Measurements from ENCODE around the gene MAST4.

MAST4 gene

GRCh38 chr5:66617226-66617861 is 21.2 kb downstream of the MAST4 start:
- Histone ChIP-seq H3K27ac (ENCODE audit: low read depth, low read length) (peak overlapping the region; percentile 33), H3K4me1 (ENCODE audit: control insufficient read depth in 5 of 5, insufficient read depth in 5 of 5, low read length in 5 of 5) (peaks cover 0 to 28% (median 12%) of the 10 kb centered on the region in 5 donors), H3K9me3 (ENCODE audit: control insufficient read depth in 5 of 5, low read length in 5 of 5) (no peaks in the 10 kb centered on the region)

GRCh38 chr5:66617991-66618768 is 22.0 kb downstream of the MAST4 start:
- no peaks in the 10 kb centered on the region for H3K27me3 ChIP-seq (ENCODE audit: control insufficient read depth in 5 of 5, insufficient read depth in 4 of 5, low read length in 5 of 5)
- H3K9ac ChIP-seq (ENCODE audit: low read length in 5 of 5): no peak overlapping the region
- peak overlapping the region; percentile 33 for H3K27ac ChIP-seq (ENCODE audit: low read depth, low read length)
- H3K36me3 ChIP-seq (ENCODE audit: control insufficient read depth in 5 of 5, insufficient read depth in 5 of 5, low read length in 5 of 5): no peaks in the 10 kb centered on the region
- H3K4me1 ChIP-seq (ENCODE audit: control insufficient read depth in 5 of 5, insufficient read depth in 5 of 5, low read length in 5 of 5): peaks cover 0 to 25% (median 12%) of the 10 kb centered on the region in 5 donors
- H3K9me3 ChIP-seq (ENCODE audit: control insufficient read depth in 5 of 5, low read length in 5 of 5): no peaks in the 10 kb centered on the region
- no peak overlapping the region for H3K4me3 ChIP-seq (ENCODE audit: low read depth in 1 of 5, low read length in 5 of 5)

More at GRCh38 chr5:66617226-66617861, 21.2 kb downstream of the MAST4 start:
- Histone ChIP-seq H3K36me3 (ENCODE audit: control insufficient read depth in 5 of 5, insufficient read depth in 5 of 5, low read length in 5 of 5) (no peaks in the 10 kb centered on the region), H3K9ac (ENCODE audit: low read length in 5 of 5) (no peak overlapping the region), H3K4me3 (ENCODE audit: low read depth in 1 of 5, low read length in 5 of 5) (no peak overlapping the region), H3K27me3 (ENCODE audit: control insufficient read depth in 5 of 5, insufficient read depth in 4 of 5, low read length in 5 of 5) (no peaks in the 10 kb centered on the region)

DNA sequence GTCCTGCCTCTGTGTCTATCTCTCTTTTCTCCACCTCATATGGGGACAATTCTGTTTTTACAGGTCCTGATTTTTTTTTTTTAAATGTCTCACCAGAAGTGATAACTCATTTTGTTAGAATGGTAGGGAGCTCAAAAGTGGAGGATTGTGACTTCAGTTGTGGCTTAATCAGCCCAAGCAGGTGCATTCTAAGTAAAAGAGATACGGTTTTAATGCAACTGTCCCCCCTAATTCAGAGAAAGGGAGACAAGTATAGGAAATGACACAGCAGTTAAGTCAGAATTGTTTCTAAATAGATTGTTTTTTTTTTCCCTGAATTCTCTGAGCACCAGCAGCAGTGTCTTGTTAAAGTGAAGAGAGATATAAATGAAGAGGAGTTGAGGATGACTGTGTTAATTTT is 24.5 kb downstream of the MAST4 start:
- H3K27ac ChIP-seq (ENCODE audit: low read depth, low read length): no peak overlapping the region
- no peak overlapping the region for H3K4me3 ChIP-seq (ENCODE audit: low read depth in 1 of 5, low read length in 5 of 5)
- no peaks in the 10 kb centered on the region for H3K9me3 ChIP-seq (ENCODE audit: control insufficient read depth in 5 of 5, low read length in 5 of 5)
- no peaks in the 10 kb centered on the region for H3K27me3 ChIP-seq (ENCODE audit: control insufficient read depth in 5 of 5, insufficient read depth in 4 of 5, low read length in 5 of 5)
- no peaks in the 10 kb centered on the region for H3K36me3 ChIP-seq (ENCODE audit: control insufficient read depth in 5 of 5, insufficient read depth in 5 of 5, low read length in 5 of 5)
- H3K4me1 ChIP-seq (ENCODE audit: control insufficient read depth in 5 of 5, insufficient read depth in 5 of 5, low read length in 5 of 5): peaks cover 0 to 18% (median 12%) of the 10 kb centered on the region in 5 donors
- peak overlapping the region in 1 of 5 donors; percentile 9 for H3K9ac ChIP-seq (ENCODE audit: low read length in 5 of 5)

DNA sequence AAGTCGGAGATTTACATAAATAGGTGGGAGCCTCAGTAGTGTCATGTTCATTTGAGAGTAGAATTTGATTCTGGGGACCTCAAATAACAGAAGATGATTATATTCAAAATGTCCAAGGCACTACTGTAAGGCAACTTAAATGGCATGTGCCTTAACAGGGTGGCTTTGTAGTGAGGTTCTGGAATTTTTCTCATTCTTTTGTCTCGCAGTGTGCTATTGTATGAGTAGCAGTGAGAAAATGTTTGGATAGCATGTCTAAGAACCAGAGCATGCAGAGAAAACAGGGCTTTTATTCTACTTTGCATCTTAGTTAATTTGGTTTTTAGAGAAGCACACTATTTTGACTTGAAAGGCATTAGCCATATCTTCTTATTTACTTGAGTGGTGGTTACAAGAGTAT is 25.0 kb downstream of the MAST4 start:
- Histone ChIP-seq H3K36me3 (ENCODE audit: control insufficient read depth in 5 of 5, insufficient read depth in 5 of 5, low read length in 5 of 5) (no peaks in the 10 kb centered on the region), H3K4me3 (ENCODE audit: low read depth in 1 of 5, low read length in 5 of 5) (no peak overlapping the region), H3K4me1 (ENCODE audit: control insufficient read depth in 5 of 5, insufficient read depth in 5 of 5, low read length in 5 of 5) (peaks cover 0 to 14% (median 12%) of the 10 kb centered on the region in 5 donors), H3K27ac (ENCODE audit: low read depth, low read length) (no peak overlapping the region), H3K9ac (ENCODE audit: low read length in 5 of 5) (no peak overlapping the region), H3K27me3 (ENCODE audit: control insufficient read depth in 5 of 5, insufficient read depth in 4 of 5, low read length in 5 of 5) (no peaks in the 10 kb centered on the region), H3K9me3 (ENCODE audit: control insufficient read depth in 5 of 5, low read length in 5 of 5) (no peaks in the 10 kb centered on the region)

- no peak overlapping the region for H3K9ac ChIP-seq (ENCODE audit: low read length in 5 of 5)
- no peaks in the 10 kb centered on the region for H3K27me3 ChIP-seq (ENCODE audit: control insufficient read depth in 5 of 5, insufficient read depth in 4 of 5, low read length in 5 of 5)
- peaks cover 0 to 9% (median 8%) of the 10 kb centered on the region in 5 donors for H3K4me1 ChIP-seq (ENCODE audit: control insufficient read depth in 5 of 5, insufficient read depth in 5 of 5, low read length in 5 of 5)
- no peak overlapping the region for H3K27ac ChIP-seq (ENCODE audit: low read depth, low read length)
- no peaks in the 10 kb centered on the region for H3K36me3 ChIP-seq (ENCODE audit: control insufficient read depth in 5 of 5, insufficient read depth in 5 of 5, low read length in 5 of 5)
- no peaks in the 10 kb centered on the region for H3K9me3 ChIP-seq (ENCODE audit: control insufficient read depth in 5 of 5, low read length in 5 of 5)
- H3K4me3 ChIP-seq (ENCODE audit: low read depth in 1 of 5, low read length in 5 of 5): no peak overlapping the region
These were observed 25.5 kb downstream of the MAST4 start for GRCh38 chr5:66621736-66622135.

DNA sequence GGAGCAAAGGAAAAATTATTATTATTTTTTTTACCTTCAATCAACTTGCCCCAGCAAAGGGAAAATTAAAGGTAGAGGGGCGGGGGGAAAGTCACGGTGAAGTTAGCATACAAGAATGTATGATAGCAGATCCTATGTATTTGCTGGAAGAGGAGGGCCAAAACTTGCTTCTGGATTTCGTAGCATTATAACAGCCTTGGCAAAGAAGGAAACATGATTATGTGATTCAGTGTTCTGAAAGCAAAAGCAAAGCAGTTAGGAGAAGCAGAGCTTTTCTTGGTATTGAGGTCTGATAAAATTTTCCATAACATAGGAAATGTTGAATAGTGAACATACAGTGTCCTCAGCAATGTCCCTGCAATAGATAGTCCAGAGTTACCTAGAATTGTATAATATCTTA is 32.4 kb downstream of the MAST4 start:
- H3K27ac ChIP-seq (ENCODE audit: low read depth, low read length): no peak overlapping the region
- H3K4me3 ChIP-seq (ENCODE audit: low read depth in 1 of 5, low read length in 5 of 5): no peak overlapping the region

GRCh38 chr5:66629446-66629845 is 33.3 kb downstream of the MAST4 start:
- Histone ChIP-seq H3K36me3 (ENCODE audit: control insufficient read depth in 5 of 5, insufficient read depth in 5 of 5, low read length in 5 of 5) (no peaks in the 10 kb centered on the region), H3K4me3 (ENCODE audit: low read depth in 1 of 5, low read length in 5 of 5) (no peak overlapping the region), H3K27me3 (ENCODE audit: control insufficient read depth in 5 of 5, insufficient read depth in 4 of 5, low read length in 5 of 5) (no peaks in the 10 kb centered on the region), H3K9ac (ENCODE audit: low read length in 5 of 5) (no peak overlapping the region), H3K9me3 (ENCODE audit: control insufficient read depth in 5 of 5, low read length in 5 of 5) (no peaks in the 10 kb centered on the region), H3K27ac (ENCODE audit: low read depth, low read length) (no peak overlapping the region), H3K4me1 (ENCODE audit: control insufficient read depth in 5 of 5, insufficient read depth in 5 of 5, low read length in 5 of 5) (peaks cover 0 to 15% (median 4%) of the 10 kb centered on the region in 5 donors)

More for the DNA sequence above, 32.4 kb downstream of the MAST4 start:
- Histone ChIP-seq H3K9me3 (ENCODE audit: control insufficient read depth in 5 of 5, low read length in 5 of 5) (no peaks in the 10 kb centered on the region), H3K36me3 (ENCODE audit: control insufficient read depth in 5 of 5, insufficient read depth in 5 of 5, low read length in 5 of 5) (no peaks in the 10 kb centered on the region), H3K4me1 (ENCODE audit: control insufficient read depth in 5 of 5, insufficient read depth in 5 of 5, low read length in 5 of 5) (peaks cover 0 to 10% (median 4%) of the 10 kb centered on the region in 5 donors), H3K9ac (ENCODE audit: low read length in 5 of 5) (no peak overlapping the region), H3K27me3 (ENCODE audit: control insufficient read depth in 5 of 5, insufficient read depth in 4 of 5, low read length in 5 of 5) (no peaks in the 10 kb centered on the region)

- Histone ChIP-seq H3K4me1 (ENCODE audit: control insufficient read depth in 5 of 5, insufficient read depth in 5 of 5, low read length in 5 of 5) (peaks cover 0 to 29% (median 12%) of the 10 kb centered on the region in 5 donors), H3K9ac (ENCODE audit: low read length in 5 of 5) (no peak overlapping the region), H3K9me3 (ENCODE audit: control insufficient read depth in 5 of 5, low read length in 5 of 5) (no peaks in the 10 kb centered on the region), H3K27me3 (ENCODE audit: control insufficient read depth in 5 of 5, insufficient read depth in 4 of 5, low read length in 5 of 5) (no peaks in the 10 kb centered on the region), H3K36me3 (ENCODE audit: control insufficient read depth in 5 of 5, insufficient read depth in 5 of 5, low read length in 5 of 5) (no peaks in the 10 kb centered on the region), H3K4me3 (ENCODE audit: low read depth in 1 of 5, low read length in 5 of 5) (no peak overlapping the region), H3K27ac (ENCODE audit: low read depth, low read length) (no peak overlapping the region)
These were observed 37.6 kb downstream of the MAST4 start for GRCh38 chr5:66633754-66634153.

DNA sequence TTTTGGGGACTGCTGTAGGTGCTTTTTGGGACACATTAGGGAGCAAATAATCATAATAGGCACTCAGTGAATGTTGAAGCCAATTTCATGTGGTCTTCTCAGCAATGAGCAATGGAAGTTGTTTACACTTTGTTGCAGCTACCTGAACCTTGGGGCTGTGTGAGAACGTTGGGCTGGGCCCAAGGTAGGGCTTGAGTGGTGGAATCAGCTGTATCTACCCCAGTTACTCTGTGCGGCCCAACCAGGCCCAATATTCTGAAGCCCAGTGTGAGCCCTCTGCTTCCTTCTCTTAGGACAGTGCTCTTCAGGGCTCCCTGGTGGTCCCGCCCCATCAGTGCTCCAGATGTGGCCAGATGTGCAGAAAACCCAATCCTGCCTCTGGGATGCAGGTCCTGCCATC is 38.4 kb downstream of the MAST4 start:
- no peaks in the 10 kb centered on the region for H3K36me3 ChIP-seq (ENCODE audit: control insufficient read depth in 5 of 5, insufficient read depth in 5 of 5, low read length in 5 of 5)
- H3K9ac ChIP-seq (ENCODE audit: low read length in 5 of 5): no peak overlapping the region
- H3K4me3 ChIP-seq (ENCODE audit: low read depth in 1 of 5, low read length in 5 of 5): no peak overlapping the region
- H3K27me3 ChIP-seq (ENCODE audit: control insufficient read depth in 5 of 5, insufficient read depth in 4 of 5, low read length in 5 of 5): no peaks in the 10 kb centered on the region
- no peak overlapping the region for H3K27ac ChIP-seq (ENCODE audit: low read depth, low read length)
- peaks cover 0 to 22% (median 8%) of the 10 kb centered on the region in 5 donors for H3K4me1 ChIP-seq (ENCODE audit: control insufficient read depth in 5 of 5, insufficient read depth in 5 of 5, low read length in 5 of 5)
- no peaks in the 10 kb centered on the region for H3K9me3 ChIP-seq (ENCODE audit: control insufficient read depth in 5 of 5, low read length in 5 of 5)

GRCh38 chr5:66637994-66638393 is 41.8 kb downstream of the MAST4 start:
- H3K9ac ChIP-seq (ENCODE audit: low read length in 5 of 5): no peak overlapping the region
- H3K4me1 ChIP-seq (ENCODE audit: control insufficient read depth in 5 of 5, insufficient read depth in 5 of 5, low read length in 5 of 5): peaks cover 0 to 22% (median 8%) of the 10 kb centered on the region in 5 donors
- no peak overlapping the region for H3K4me3 ChIP-seq (ENCODE audit: low read depth in 1 of 5, low read length in 5 of 5)
- H3K27ac ChIP-seq (ENCODE audit: low read depth, low read length): no peak overlapping the region
- no peaks in the 10 kb centered on the region for H3K36me3 ChIP-seq (ENCODE audit: control insufficient read depth in 5 of 5, insufficient read depth in 5 of 5, low read length in 5 of 5)
- no peaks in the 10 kb centered on the region for H3K27me3 ChIP-seq (ENCODE audit: control insufficient read depth in 5 of 5, insufficient read depth in 4 of 5, low read length in 5 of 5)
- H3K9me3 ChIP-seq (ENCODE audit: control insufficient read depth in 5 of 5, low read length in 5 of 5): no peaks in the 10 kb centered on the region
